GM12801 (cell line): ENCODE data around the gene GADD45GIP1.

Experiments
- CTCF ChIP-seq: IDR thresholded peaks from one replicate; pipeline ENCODE4 v1.5.1; 2011; ENCODE audit warnings: control low read depth; ENCODE audit not compliant: insufficient read length; ENCODE audit errors: extremely low read depth

Gene GADD45GIP1

GRCh38 chr19:13001166-13001501, 44.1 kb upstream of the GADD45GIP1 start:
- no peak for TF ChIP-seq CTCF

- TF ChIP-seq CTCF = no peak
Measured at GRCh38 chr19:12997967-12998940, 41.2 kb upstream of the GADD45GIP1 start.

- no peak for TF ChIP-seq CTCF
Measured at GRCh38 chr19:12997179-12997966, 40.4 kb upstream of the GADD45GIP1 start.

- no peak for TF ChIP-seq CTCF
Measured at GRCh38 chr19:12996406-12997094, 39.5 kb upstream of the GADD45GIP1 start.

GRCh38 chr19:12995596-12996405, 38.8 kb upstream of the GADD45GIP1 start:
- no peak for TF ChIP-seq CTCF

- TF ChIP-seq CTCF = no peak
Measured at GRCh38 chr19:12994701-12995595, 37.9 kb upstream of the GADD45GIP1 start, which contains the start of gene NFIX. TSS of gene NFIX (plus strand) at chr19:12995475. CDS start at chr19:12995838, 363 bp downstream.
